Trophoblast cell (in vitro differentiated cells and primary cell): ENCODE results near the gene MPZL3.

ENCODE experiments used
- DNase-seq, 2 donors: peaks; one replicate each; pipeline ENCODE4 v3.0.0-alpha.2; 2016
- H2AFZ ChIP-seq: 2 replicates; pipeline ENCODE4 v1.6.1; 2013; ENCODE audit warnings: low read length, moderate library complexity, mild to moderate bottlenecking; ENCODE audit not compliant: insufficient read depth, poor library complexity
- H2AK5ac ChIP-seq: 2 replicates; pipeline ENCODE4 v1.6.1; 2013; ENCODE audit warnings: mild to moderate bottlenecking, low read length
- H2BK120ac ChIP-seq: 2 replicates; pipeline ENCODE4 v1.6.1; 2013; ENCODE audit warnings: low read length, mild to moderate bottlenecking, moderate library complexity; ENCODE audit not compliant: insufficient read depth, poor library complexity
- H2BK12ac ChIP-seq: 2 replicates; pipeline ENCODE4 v1.6.1; 2013; ENCODE audit warnings: mild to moderate bottlenecking, low read length, moderate library complexity
- H2BK5ac ChIP-seq: 2 replicates; pipeline ENCODE4 v1.6.1; 2013; ENCODE audit warnings: low read length, low read depth, moderate library complexity, mild to moderate bottlenecking; ENCODE audit not compliant: poor library complexity
- H3K14ac ChIP-seq: 2 replicates; pipeline ENCODE4 v1.6.1; 2013; ENCODE audit warnings: mild to moderate bottlenecking, low read length
- H3K18ac ChIP-seq: 2 replicates; pipeline ENCODE4 v1.6.1; 2013; ENCODE audit warnings: mild to moderate bottlenecking, low read length
- H3K23ac ChIP-seq: 2 replicates; pipeline ENCODE4 v1.6.1; 2013; ENCODE audit warnings: low read length
- H3K27ac ChIP-seq: 2 replicates; pipeline ENCODE4 v1.5.1; 2013; ENCODE audit warnings: low read depth, mild to moderate bottlenecking, inconsistent platforms, low read length, moderate library complexity
- H3K27me3 ChIP-seq: 2 replicates; pipeline ENCODE4 v1.6.1; 2013; ENCODE audit warnings: inconsistent platforms, mild to moderate bottlenecking, low read length, moderate library complexity; ENCODE audit not compliant: insufficient read depth
- H3K36me3 ChIP-seq, 2 experiments: 1 replicate in 1 of 2; 2 replicates in 1 of 2; pipeline ENCODE4 v1.6.1; 2013; ENCODE audit warnings: low read length in 2 of 2, mild to moderate bottlenecking in 2 of 2, moderate library complexity in 1 of 2; ENCODE audit not compliant: insufficient read depth in 2 of 2, control insufficient read depth in 1 of 2
- H3K4ac ChIP-seq: 2 replicates; pipeline ENCODE4 v1.6.1; 2013; ENCODE audit warnings: low read depth, mild to moderate bottlenecking, low read length, moderate library complexity
- H3K4me1 ChIP-seq, 2 experiments: 1 replicate in 1 of 2; 2 replicates in 1 of 2; pipeline ENCODE4 v1.6.1; 2013; ENCODE audit warnings: low read length in 2 of 2, mild to moderate bottlenecking in 2 of 2, moderate library complexity in 1 of 2; ENCODE audit not compliant: insufficient read depth in 2 of 2, control insufficient read depth in 1 of 2
- H3K4me2 ChIP-seq: 2 replicates; pipeline ENCODE4 v1.6.1; 2013; ENCODE audit warnings: inconsistent platforms, mild to moderate bottlenecking, low read length, moderate library complexity
- H3K4me3 ChIP-seq: 2 replicates; pipeline ENCODE4 v1.5.1; 2013; ENCODE audit warnings: mild to moderate bottlenecking, low read depth, low read length, inconsistent platforms
- H3K79me1 ChIP-seq: one replicate; pipeline ENCODE4 v1.6.1; 2013; ENCODE audit warnings: low read length
- H3K79me2 ChIP-seq: 2 replicates; pipeline ENCODE4 v1.6.1; 2013; ENCODE audit warnings: low read length, mild to moderate bottlenecking; ENCODE audit not compliant: control insufficient read depth, insufficient read depth, poor library complexity
- H3K9ac ChIP-seq: 2 replicates; pipeline ENCODE4 v1.6.1; 2013; ENCODE audit warnings: mild to moderate bottlenecking, low read length
- H3K9me3 ChIP-seq: 2 replicates; pipeline ENCODE4 v1.6.1; 2013; ENCODE audit warnings: low read depth, mild to moderate bottlenecking, control low read depth, inconsistent platforms, low read length; ENCODE audit not compliant: insufficient read depth
- H4K12ac ChIP-seq: 2 replicates; pipeline ENCODE4 v1.6.1; 2013; ENCODE audit warnings: low read depth, mild to moderate bottlenecking, low read length, moderate library complexity
- H4K8ac ChIP-seq: 2 replicates; pipeline ENCODE4 v1.6.1; 2013; ENCODE audit warnings: low read depth, mild to moderate bottlenecking, low read length, moderate library complexity
- H4K91ac ChIP-seq: one replicate; pipeline ENCODE4 v1.6.1; 2013; ENCODE audit warnings: low read depth, mild to moderate bottlenecking, low read length, moderate library complexity
- WGBS: extraction: QIAGEN DNeasy Blood & Tissue Kit; methylation state at CpG from one replicate; pipeline ENCODE4 v1.1.7; 2013; ENCODE audit warnings: missing lambda C conversion rate; ENCODE audit not compliant: insufficient read length, insufficient coverage; ENCODE audit errors: extremely low coverage; 5-methylcytosine and 5-hydroxymethylcytosine counted together

Gene MPZL3

GRCh38 chr11:118275176-118275575, 23.0 kb upstream of the MPZL3 start:
- Histone ChIP-seq H3K18ac (no peak overlapping the region), H3K27me3 (no peaks in the 10 kb centered on the region), H3K4me1 (peaks cover 8 to 12% of the 10 kb centered on the region in 2 experiments), H3K4ac (no peak overlapping the region), H3K79me2 (no peaks in the 10 kb centered on the region), H3K4me3 (no peak overlapping the region), H2BK120ac (no peak overlapping the region), H3K27ac (no peak overlapping the region), H3K9me3 (no peaks in the 10 kb centered on the region), H3K14ac (no peak overlapping the region), H3K4me2 (no peak overlapping the region), H3K23ac (no peak overlapping the region), H2AK5ac (no peak overlapping the region), H4K91ac (no peak overlapping the region), H3K79me1 (peaks cover 3% of the 10 kb centered on the region), H4K8ac (no peak overlapping the region), H2BK12ac (no peak overlapping the region), H3K9ac (no peak overlapping the region), H3K36me3 (no peaks in the 10 kb centered on the region), H2AFZ (no peak overlapping the region), H2BK5ac (no peak overlapping the region), H4K12ac (no peak overlapping the region)
- peak; percentile 21 to 74 for DNase-seq
- no CpG with 5 or more reads among the region's 4 CpGs for WGBS

- Histone ChIP-seq H4K8ac (no peak overlapping the region), H3K4me3 (no peak overlapping the region), H3K36me3 (no peaks in the 10 kb centered on the region), H2BK5ac (no peak overlapping the region), H3K14ac (no peak overlapping the region), H3K4ac (no peak overlapping the region), H4K12ac (no peak overlapping the region), H4K91ac (no peak overlapping the region), H2AFZ (no peak overlapping the region), H3K23ac (no peak overlapping the region), H3K27me3 (no peaks in the 10 kb centered on the region), H3K79me2 (no peaks in the 10 kb centered on the region), H3K79me1 (peaks cover 3% of the 10 kb centered on the region), H2BK12ac (no peak overlapping the region), H2AK5ac (no peak overlapping the region), H3K27ac (no peak overlapping the region), H3K9ac (no peak overlapping the region), H3K4me2 (no peak overlapping the region), H3K18ac (no peak overlapping the region), H3K9me3 (no peaks in the 10 kb centered on the region), H3K4me1 (peaks cover 8 to 12% of the 10 kb centered on the region in 2 experiments), H2BK120ac (no peak overlapping the region)
- no CpG with 5 or more reads among the region's 2 CpGs for WGBS
- no peak for DNase-seq
These were observed 22.0 kb upstream of the MPZL3 start for GRCh38 chr11:118274186-118274585.

- H3K79me1 ChIP-seq, result peaks cover 3% of the 10 kb centered on the region
- H3K23ac ChIP-seq, result no peak overlapping the region
- H3K79me2 ChIP-seq, result no peaks in the 10 kb centered on the region
- no peak overlapping the region for H2AK5ac ChIP-seq
- no peak overlapping the region for H3K18ac ChIP-seq
- H3K36me3 ChIP-seq, result no peaks in the 10 kb centered on the region
- no peak overlapping the region for H3K4me2 ChIP-seq
- no peak overlapping the region for H2BK120ac ChIP-seq
- H3K4ac ChIP-seq, result no peak overlapping the region
- no peaks in the 10 kb centered on the region for H3K9me3 ChIP-seq
- no peak overlapping the region for H3K4me3 ChIP-seq
- no peak overlapping the region for H4K91ac ChIP-seq
- H3K9ac ChIP-seq, result no peak overlapping the region
- H4K8ac ChIP-seq, result no peak overlapping the region
- no peak overlapping the region for H2AFZ ChIP-seq
- H3K14ac ChIP-seq, result no peak overlapping the region
- no peak overlapping the region for H2BK12ac ChIP-seq
- H3K27ac ChIP-seq, result no peak overlapping the region
- no peak overlapping the region for H2BK5ac ChIP-seq
- 100% methylated on average over 1 of the region's 2 CpGs for whole genome bisulfite sequencing
- no peaks in the 10 kb centered on the region for H3K27me3 ChIP-seq
- no peak for DNase-seq
- peaks cover 8 to 9% of the 10 kb centered on the region in 2 experiments for H3K4me1 ChIP-seq
- H4K12ac ChIP-seq, result no peak overlapping the region
These were observed 19.8 kb upstream of the MPZL3 start for GRCh38 chr11:118272001-118272400.

- H3K27ac ChIP-seq, result no peak overlapping the region
- H2AFZ ChIP-seq, result no peak overlapping the region
- H3K27me3 ChIP-seq, result peaks cover 4% of the 10 kb centered on the region
- H3K4me3 ChIP-seq, result no peak overlapping the region
- no peak overlapping the region for H2BK12ac ChIP-seq
- H3K23ac ChIP-seq, result no peak overlapping the region
- WGBS, result no CpG with 5 or more reads among the region's 4 CpGs
- H3K4ac ChIP-seq, result no peak overlapping the region
- DNase-seq, result no peak
- H4K8ac ChIP-seq, result no peak overlapping the region
- H2AK5ac ChIP-seq, result no peak overlapping the region
- H2BK120ac ChIP-seq, result no peak overlapping the region
- no peak overlapping the region for H3K18ac ChIP-seq
- no peak overlapping the region for H3K4me2 ChIP-seq
- no peaks in the 10 kb centered on the region for H3K79me1 ChIP-seq
- H3K14ac ChIP-seq, result no peak overlapping the region
- no peak overlapping the region for H2BK5ac ChIP-seq
- no peaks in the 10 kb centered on the region for H3K36me3 ChIP-seq
- H3K79me2 ChIP-seq, result no peaks in the 10 kb centered on the region
- H3K9me3 ChIP-seq, result no peaks in the 10 kb centered on the region
- peaks cover 2 to 6% of the 10 kb centered on the region in 2 experiments for H3K4me1 ChIP-seq
- no peak overlapping the region for H4K91ac ChIP-seq
- H3K9ac ChIP-seq, result no peak overlapping the region
- no peak overlapping the region for H4K12ac ChIP-seq
These were observed 15.3 kb upstream of the MPZL3 start for GRCh38 chr11:118267486-118267885.
